Measurements from ENCODE around the gene MED15.

The MED15 gene

GRCh38 chr22:20510811-20511577, 3.6 kb downstream of the MED15 start:
- DNase-seq = no peak

- no peak for DNase-seq
Observed at GRCh38 chr22:20511578-20512229, 4.3 kb downstream of the MED15 start.

- no peak for DNase-seq
Observed at GRCh38 chr22:20514658-20515406, 7.4 kb downstream of the MED15 start.

- DNase-seq = no peak
Observed at GRCh38 chr22:20516399-20516798, 9.0 kb downstream of the MED15 start.

GRCh38 chr22:20517422-20517821, 10.0 kb downstream of the MED15 start:
- DNase-seq = no peak

GRCh38 chr22:20517841-20518592, 10.6 kb downstream of the MED15 start:
- DNase-seq = no peak

- no peak for DNase-seq
Observed at GRCh38 chr22:20519558-20519957, 12.1 kb downstream of the MED15 start.

- no peak for DNase-seq
Observed at GRCh38 chr22:20520093-20520511, 12.7 kb downstream of the MED15 start.

GRCh38 chr22:20522134-20523004, 15.0 kb downstream of the MED15 start:
- no peak for DNase-seq

- DNase-seq = no peak
Observed at GRCh38 chr22:20523086-20523983, 15.9 kb downstream of the MED15 start.

GRCh38 chr22:20524004-20524481, 16.6 kb downstream of the MED15 start:
- DNase-seq = no peak

GRCh38 chr22:20525048-20525447, 17.6 kb downstream of the MED15 start:
- DNase-seq = no peak

GRCh38 chr22:20526305-20526627, 18.9 kb downstream of the MED15 start:
- no peak for DNase-seq

GRCh38 chr22:20526628-20527355, 19.4 kb downstream of the MED15 start:
- DNase-seq = no peak

- no peak for DNase-seq
Observed at GRCh38 chr22:20528405-20528978, 21.1 kb downstream of the MED15 start.

- no peak for DNase-seq
Observed at GRCh38 chr22:20530368-20531153, 23.2 kb downstream of the MED15 start.

- no peak for DNase-seq
Observed at GRCh38 chr22:20531154-20531403, 23.7 kb downstream of the MED15 start.

- DNase-seq = no peak
Observed at GRCh38 chr22:20531404-20532201, 24.2 kb downstream of the MED15 start.
